HG02852 (cell line): ENCODE results near the gene PRPF38B.

Experiments used
- ATAC-seq: cut with Tn5 transposase; IDR thresholded peaks from one replicate; pipeline ENCODE4 v1.9.1; 2021; ENCODE audit warnings: mild to moderate bottlenecking, moderate library complexity; ENCODE audit not compliant: unreplicated experiment

PRPF38B gene

GRCh38 chr1:108717774-108718316, 25.7 kb downstream of the PRPF38B start:
- ATAC-seq, result no peak

GRCh38 chr1:108718927-108719655, 27.0 kb downstream of the PRPF38B start:
- ATAC-seq, result no peak

GRCh38 chr1:108719656-108720435, 27.7 kb downstream of the PRPF38B start:
- no peak for ATAC-seq

- no peak for ATAC-seq
Observed at GRCh38 chr1:108722292-108722691, 30.2 kb downstream of the PRPF38B start.

- no peak for ATAC-seq
Observed at GRCh38 chr1:108725906-108726305, 33.8 kb downstream of the PRPF38B start.

GRCh38 chr1:108728327-108728923, 36.3 kb downstream of the PRPF38B start:
- ATAC-seq, result no peak

GRCh38 chr1:108729481-108729880, 37.4 kb downstream of the PRPF38B start:
- ATAC-seq, result no peak

- ATAC-seq, result no peak
Observed at GRCh38 chr1:108732398-108732797, 40.3 kb downstream of the PRPF38B start.

GRCh38 chr1:108734171-108734865, 42.2 kb downstream of the PRPF38B start:
- ATAC-seq, result no peak

- no peak for ATAC-seq
Observed at GRCh38 chr1:108742253-108742652, 50.1 kb downstream of the PRPF38B start.

GRCh38 chr1:108745980-108746381, 53.9 kb downstream of the PRPF38B start:
- no peak for ATAC-seq

- peak; percentile 91 for ATAC-seq
Observed at GRCh38 chr1:108746382-108747170, 54.5 kb downstream of the PRPF38B start, which contains the start of gene STXBP3. Gene STXBP3 (plus strand): TSS chr1:108746674. CDS start chr1:108746738, 64 bp downstream.

- ATAC-seq, result peak; percentile 34
Observed at GRCh38 chr1:108747171-108747850, 55.2 kb downstream of the PRPF38B start.

- no peak for ATAC-seq
Observed at GRCh38 chr1:108747898-108748297, 55.8 kb downstream of the PRPF38B start.

- ATAC-seq, result no peak
Observed at GRCh38 chr1:108749081-108749480, 57.0 kb downstream of the PRPF38B start.

GRCh38 chr1:108750476-108751181, 58.5 kb downstream of the PRPF38B start:
- ATAC-seq, result no peak
